Ovary (tissue), 3 donors: ENCODE data around the gene ARR3.

Experiments
- CTCF ChIP-seq, 3 donors: fragments of 450-650 bp in 2 of 3; fragments of 200-600 bp in 1 of 3; IDR thresholded peaks; one replicate each; pipeline versions ENCODE4 v1.5.1 to v1.8.0; 2016 to 2022; ENCODE audit warnings: antibody characterized with exemption in 3 of 3, mild to moderate bottlenecking in 1 of 3
- EP300 ChIP-seq: sonication (generic); formaldehyde crosslinking; IDR thresholded peaks from one replicate; pipeline ENCODE4 v1.6.1; 2017; ENCODE audit warnings: antibody characterized with exemption
- POLR2A ChIP-seq: fragments of 450-650 bp; IDR thresholded peaks from one replicate; pipeline ENCODE4 v1.6.1; 2017; ENCODE audit warnings: antibody characterized with exemption, mild to moderate bottlenecking, moderate library complexity
- donor health status: DM: no; HTN: no; CAD: no.

- TF ChIP-seq CTCF (IDR thresholded peaks at IDR 0.05) (no peak), EP300 (no peak), POLR2A (no peak)
Observed at GRCh38 chrX:70289168-70289792, 21.1 kb downstream of the ARR3 start.
